Keratinocyte (primary cell): ENCODE measurements around the gene MICALL1.

ENCODE experiments used
- CTCF ChIP-seq, 3 experiments: IDR thresholded peaks in 1 of 3; conservative IDR thresholded peaks in 1 of 3; optimal IDR thresholded peaks in 1 of 3; 2 replicates in 2 of 3; 3 replicates in 1 of 3; pipeline versions ENCODE3 to v1.5.1; 2011; ENCODE audit warnings: low read length in 3 of 3, mild to moderate bottlenecking in 3 of 3, moderate library complexity in 2 of 3, control low read depth in 1 of 3, inconsistent platforms in 1 of 3; ENCODE audit not compliant: insufficient read depth in 2 of 3; ENCODE audit errors: extremely low read depth in 1 of 3
- EZH2 ChIP-seq: IDR thresholded peaks from one replicate; pipeline ENCODE4 v1.6.1; 2012; ENCODE audit warnings: inconsistent platforms, mild to moderate bottlenecking, low read length, moderate library complexity

- TF ChIP-seq CTCF (optimal IDR thresholded peaks at IDR 0.05 in 1 of 3, IDR thresholded peaks at IDR 0.05 in 1 of 3, conservative IDR thresholded peaks at IDR 0.05 in 1 of 3; ENCODE audit: extremely low read depth in 1 of 3, insufficient read depth in 2 of 3, low read length in 3 of 3) (no peak), EZH2 (no peak)
These were observed 25.8 kb downstream of the MICALL1 start for GRCh38 chr22:37931893-37932389.
